Measurements from ENCODE around the gene GNA14.
A peak's percentile ranks its signal among the peaks of the same experiment; 100 is the strongest.
"Not testable (repeated sequence)": the region's sequence is repeated elsewhere in the genome, so short reads cannot be mapped to it uniquely, and the experiment has no call there.

The GNA14 gene

GRCh38 chr9:77489405-77490163 is 158.5 kb downstream of the GNA14 start:
- DNase-seq (ENCODE audit: low spot score): not testable (repeated sequence)

GRCh38 chr9:77488439-77489126 is 159.5 kb downstream of the GNA14 start:
- DNase-seq (ENCODE audit: low spot score): no peak

DNA sequence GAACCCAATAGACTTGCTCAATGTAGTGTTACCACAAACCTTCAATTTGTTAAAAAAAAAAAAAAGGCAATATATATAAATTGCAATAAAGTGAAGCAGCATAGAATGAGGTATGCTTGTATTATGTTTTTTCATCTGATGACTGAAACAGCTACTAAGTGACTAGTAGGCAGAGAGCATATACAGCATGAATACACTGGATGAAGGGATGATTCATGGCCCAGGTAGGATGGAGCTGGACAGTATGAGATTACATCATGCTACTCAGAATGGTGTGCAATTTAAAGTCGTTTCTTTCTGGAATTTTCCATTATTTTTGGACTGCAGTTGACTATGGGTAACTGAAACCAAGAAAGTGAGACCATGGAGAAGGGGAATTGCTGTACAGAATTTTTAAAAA is 161.2 kb downstream of the GNA14 start:
- DNase-seq (ENCODE audit: low spot score): no peak

DNA sequence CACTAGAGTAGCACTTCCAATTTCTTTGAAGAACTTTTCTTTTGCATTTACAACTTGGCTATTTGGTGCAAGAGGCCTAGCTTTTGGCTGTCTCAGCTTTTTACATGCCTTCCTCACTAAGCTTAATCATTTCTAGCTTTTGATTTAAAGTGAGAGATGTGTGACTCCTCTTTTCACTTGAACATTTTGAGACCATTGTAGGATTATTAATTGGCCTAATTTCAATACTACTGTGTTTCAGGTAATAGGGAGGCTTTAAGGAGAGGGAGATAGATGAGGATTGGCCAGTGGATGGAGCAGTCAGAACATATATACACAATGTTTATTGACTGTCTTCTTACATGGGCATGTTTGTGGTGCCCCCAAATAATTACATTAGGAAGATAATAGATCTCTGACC is 161.7 kb downstream of the GNA14 start:
- no peak for DNase-seq (ENCODE audit: low spot score)

- DNase-seq (ENCODE audit: low spot score): no peak
Measured at GRCh38 chr9:77475641-77476473, 172.3 kb downstream of the GNA14 start.

DNA sequence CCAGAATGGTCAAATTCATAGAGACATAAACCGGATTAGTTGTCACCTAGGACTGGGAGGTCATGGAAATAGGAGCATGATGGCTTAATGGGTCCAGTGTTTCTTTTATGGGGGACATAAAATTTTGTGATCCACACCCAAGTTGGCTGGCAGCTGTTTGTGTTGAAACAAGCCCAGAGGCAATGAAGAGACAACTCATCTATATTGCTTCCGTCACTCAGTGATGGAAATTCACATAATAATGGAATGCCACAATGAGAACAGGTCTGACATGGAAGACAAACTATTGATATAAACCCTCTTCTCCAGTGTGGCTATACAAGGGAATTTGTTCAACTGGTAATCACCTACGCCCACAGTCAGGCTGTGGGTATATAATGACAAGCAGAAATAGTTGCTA is 173.2 kb downstream of the GNA14 start:
- no peak for DNase-seq (ENCODE audit: low spot score)

DNA sequence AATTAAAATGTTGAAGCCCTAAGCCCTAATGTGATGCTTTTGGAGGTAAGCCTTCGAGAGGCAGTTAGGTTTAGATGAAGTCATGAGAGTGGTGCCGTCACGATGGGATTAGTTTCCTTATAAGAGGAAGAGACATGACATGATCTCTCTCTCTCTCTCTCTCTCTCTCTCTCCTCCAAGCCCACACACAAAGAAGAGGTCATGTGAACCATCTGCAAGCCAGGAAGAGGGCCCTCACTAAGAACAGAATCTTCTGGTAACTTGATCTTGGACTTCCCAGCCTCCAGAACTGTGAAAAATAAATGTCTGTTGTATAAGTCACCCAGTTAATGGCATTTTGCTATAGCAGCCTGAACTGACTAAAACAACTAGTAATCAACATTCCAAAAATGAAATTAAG is 175.5 kb downstream of the GNA14 start:
- DNase-seq (ENCODE audit: low spot score): no peak

DNA sequence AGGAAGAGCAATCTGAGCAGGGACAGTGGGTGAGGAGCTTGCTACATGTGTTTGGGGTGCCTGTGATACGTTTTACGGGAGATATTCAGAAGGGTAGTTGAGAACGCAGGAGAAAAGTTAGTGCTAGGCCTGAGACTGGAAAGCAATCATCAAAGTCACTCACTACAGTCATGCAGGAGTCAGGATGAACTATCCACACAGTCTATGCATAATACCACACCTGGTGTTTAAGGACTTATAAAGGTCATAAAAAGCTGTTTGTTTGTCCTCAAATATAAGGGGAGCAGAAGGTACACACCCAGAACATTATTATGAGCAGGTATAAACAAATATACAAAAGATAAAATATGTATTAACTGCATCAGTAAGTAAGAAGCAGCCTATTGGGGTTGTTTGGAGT is 176.6 kb downstream of the GNA14 start:
- no peak for DNase-seq (ENCODE audit: low spot score)

DNA sequence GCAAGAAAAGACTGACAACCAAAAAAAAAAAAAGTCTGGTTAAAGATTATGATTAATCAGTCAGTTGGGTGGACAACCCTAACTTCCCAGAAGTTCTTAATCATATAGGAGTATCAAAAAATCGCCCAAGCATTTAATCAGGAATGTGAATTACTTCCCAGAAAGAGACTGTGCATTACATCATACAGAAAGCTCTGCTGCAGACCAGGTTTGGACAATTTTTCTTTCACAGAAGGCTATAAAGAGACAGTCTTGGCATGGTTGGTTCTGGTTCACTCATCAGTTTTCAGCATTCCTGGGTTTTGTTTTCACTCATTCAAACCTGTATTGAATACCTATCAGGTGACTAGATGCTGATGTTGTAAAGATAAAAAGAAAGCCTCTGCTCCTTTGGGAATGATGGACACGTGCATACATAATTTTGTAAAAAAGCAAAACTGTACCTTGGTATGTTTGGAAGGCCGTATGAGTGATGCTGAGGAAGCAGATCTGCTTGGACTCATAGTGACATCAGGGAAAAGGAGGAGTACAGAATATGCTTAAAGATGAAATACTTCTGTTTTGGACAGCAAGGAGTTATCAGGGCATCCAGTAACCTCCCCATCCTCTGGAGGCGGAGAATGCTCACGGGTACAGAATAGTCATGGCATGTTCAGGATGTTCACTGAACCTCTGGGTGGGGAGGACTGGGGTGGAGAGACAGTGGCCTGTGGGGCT is 178.4 kb downstream of the GNA14 start:
- DNase-seq (ENCODE audit: low spot score): no peak

DNA sequence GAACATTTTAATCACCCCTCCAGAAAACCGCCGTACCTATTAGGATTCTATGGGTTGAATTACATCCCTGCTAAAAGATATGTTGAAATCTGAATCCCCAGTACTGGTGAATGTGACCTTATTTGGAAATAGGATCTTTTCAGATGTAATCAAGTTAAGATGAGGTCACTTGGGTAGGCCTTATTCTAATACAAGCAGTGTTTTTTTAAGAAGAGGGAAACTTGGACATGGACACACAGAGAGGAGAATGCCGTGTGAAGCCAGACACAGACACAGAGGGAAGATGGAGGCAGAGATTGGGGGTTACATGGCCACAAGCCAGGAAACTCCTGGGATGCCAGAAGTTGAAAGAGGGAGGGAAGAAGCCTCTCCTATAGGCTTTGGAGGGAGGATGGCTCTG is 183.5 kb downstream of the GNA14 start:
- no peak for DNase-seq (ENCODE audit: low spot score)

GRCh38 chr9:77463151-77463550 is 185.0 kb downstream of the GNA14 start:
- no peak for DNase-seq (ENCODE audit: low spot score)

DNA sequence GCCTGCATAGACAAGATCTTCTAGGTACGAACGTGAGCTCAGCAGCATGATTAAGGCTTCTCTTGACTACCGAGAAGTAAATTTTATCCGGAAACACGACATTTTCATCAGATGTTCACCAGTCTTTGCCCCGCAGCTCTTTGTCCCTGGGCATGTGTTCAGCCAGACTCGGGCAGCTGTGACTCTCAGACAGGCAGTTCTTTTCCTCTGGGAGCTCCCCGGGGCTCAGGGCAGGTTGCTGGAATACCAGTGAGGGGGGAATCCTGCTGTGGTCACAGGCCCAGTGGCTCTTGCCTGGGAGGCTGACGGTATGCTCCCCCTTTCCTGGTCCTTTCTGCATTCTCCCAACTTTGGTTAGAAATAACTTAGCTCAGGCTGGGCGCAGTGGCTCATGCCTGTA is 186.1 kb downstream of the GNA14 start:
- no peak for DNase-seq (ENCODE audit: low spot score)

DNA sequence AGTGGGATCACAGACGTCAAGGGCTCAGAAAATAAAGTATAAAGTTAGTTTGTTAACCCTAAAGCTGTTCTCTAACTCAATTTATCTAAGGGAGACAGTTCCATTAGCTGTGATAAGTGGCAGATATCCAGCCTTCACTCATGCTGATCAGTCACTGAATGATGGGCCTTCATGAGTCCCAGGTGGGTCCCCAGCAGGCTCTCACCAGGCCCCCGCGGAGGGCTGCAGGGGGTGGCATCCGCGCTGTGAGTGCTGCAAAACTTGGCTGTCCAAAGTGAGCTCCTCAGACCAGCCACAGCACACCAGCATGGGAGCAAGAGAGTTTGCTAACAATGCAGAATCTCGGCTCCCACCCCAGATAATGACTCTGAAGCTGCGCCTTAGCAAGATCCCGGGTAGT is 187.2 kb downstream of the GNA14 start:
- DNase-seq (ENCODE audit: low spot score): no peak

DNA sequence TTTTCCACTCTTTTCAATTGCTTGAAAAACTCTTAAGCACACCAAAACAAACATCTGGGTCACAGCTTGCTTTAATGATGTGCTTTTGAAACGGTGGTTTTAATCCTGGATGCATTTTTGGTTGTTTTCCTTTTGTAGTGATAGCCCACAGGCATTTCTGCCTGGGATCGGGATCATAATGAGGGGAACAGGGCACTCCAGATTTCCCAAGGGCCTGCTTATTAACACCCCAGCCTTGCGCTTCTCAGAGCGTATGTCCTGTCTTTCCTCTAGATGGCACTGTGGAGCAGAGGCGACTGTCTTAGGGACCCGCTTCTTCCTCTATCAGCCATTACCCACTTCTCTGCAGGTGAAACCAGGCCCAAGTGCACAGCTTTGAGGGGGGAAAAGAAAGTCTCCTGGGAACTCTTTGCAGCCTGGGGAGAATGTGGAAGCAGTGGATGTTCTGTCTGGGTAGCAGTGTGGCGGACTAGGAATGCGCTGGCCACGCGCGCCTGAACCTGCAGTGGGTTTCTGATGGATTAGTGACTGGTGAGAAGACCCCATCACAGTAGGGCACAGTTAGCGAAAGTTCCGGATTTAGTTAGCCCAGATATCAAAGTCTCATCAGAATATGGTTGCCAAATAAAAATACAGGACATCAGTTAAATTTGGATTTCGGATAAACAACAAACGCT is 190.1 kb downstream of the GNA14 start:
- peak; percentile 77 for DNase-seq (ENCODE audit: low spot score)

GRCh38 chr9:77456829-77457437 is 191.2 kb downstream of the GNA14 start:
- DNase-seq (ENCODE audit: low spot score): peak; percentile 74

DNA sequence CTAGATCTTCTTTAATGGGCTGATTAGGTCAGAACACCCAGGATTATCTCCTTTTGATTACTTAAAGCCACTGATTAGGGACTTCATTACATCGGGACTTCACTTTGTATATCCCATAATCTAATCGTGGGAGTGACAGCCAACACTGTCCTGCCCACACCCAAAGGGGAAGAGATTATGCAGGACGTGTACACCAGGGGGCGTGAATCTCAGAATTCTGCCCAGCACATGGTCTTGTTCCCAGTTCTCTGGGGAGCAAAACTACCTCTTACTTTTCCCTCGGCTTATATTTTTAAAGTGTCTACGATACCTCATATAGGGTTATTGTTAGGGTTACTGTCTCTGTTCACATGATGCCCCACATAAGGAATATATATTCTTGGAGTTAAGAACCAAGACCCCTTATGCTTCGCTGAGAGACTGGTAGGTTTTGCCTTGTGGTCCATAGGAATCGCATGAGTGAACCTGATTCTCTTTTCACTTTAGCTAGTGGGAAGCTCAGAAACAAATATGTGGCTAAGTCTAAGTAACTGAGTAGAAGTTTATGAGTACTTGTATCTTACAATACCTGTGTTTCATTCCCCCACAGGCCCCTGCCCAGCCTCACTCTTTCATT is 192.7 kb downstream of the GNA14 start:
- peak; percentile 59 for DNase-seq (ENCODE audit: low spot score)

DNA sequence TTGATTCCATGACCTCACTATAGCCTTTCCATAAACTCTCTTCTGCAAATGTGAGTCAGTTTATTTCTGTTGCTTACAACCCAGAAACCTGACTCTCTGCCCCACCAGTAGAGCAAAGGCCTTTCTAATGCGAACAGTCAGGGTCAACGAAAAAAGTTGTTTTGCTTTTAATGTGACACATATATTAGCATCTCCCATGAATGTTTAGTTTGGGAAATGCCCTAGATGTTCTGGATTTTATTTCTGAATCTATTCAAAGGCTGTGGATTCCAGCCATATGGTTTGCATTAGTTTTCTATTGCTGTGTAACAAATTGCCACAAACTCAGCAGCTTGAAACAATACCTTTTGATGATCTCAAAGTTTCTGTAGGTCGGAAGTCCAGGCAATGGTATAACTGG is 193.5 kb downstream of the GNA14 start:
- DNase-seq (ENCODE audit: low spot score): no peak

DNA sequence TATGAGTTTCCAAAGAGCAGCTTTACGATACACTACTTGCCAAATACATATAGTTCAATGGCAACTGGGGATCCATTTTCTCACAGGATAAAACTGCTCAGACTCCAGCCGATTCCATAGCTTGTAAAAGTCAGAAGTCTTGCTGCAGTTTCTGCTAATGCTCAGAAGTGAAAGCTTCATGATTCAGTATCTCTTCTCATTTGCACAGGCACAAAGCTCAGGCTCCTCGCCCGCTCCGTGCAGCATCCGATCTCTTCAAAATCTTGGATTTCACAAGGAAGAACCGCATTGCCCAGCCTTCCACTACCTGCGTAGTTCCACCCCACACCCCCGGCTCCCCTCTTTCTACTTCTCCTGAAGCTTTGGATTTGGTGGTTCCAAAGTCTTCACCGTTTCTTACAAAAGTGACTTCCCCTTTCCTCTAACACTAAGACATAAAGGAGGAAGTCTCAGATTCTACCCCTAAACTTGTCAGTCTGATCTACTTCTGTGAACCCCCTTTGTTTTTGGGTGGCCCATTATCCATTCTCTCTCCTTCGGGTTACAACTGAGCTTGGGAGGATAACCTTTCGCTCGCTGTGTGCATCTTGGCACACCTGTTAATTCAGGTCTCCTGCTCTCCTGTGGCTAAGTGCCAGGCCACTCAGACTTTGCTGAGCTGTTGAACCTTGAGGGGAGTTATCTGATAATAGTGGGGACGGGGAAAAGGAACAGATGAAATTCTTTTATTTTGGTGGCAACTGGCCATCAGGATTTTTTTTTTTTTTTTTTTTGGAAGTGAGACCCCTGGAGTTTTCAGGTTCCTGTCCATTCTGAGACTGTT is 194.1 kb downstream of the GNA14 start:
- DNase-seq (ENCODE audit: low spot score): no peak

GRCh38 chr9:77451507-77451906 is 196.6 kb downstream of the GNA14 start:
- no peak for DNase-seq (ENCODE audit: low spot score)

DNA sequence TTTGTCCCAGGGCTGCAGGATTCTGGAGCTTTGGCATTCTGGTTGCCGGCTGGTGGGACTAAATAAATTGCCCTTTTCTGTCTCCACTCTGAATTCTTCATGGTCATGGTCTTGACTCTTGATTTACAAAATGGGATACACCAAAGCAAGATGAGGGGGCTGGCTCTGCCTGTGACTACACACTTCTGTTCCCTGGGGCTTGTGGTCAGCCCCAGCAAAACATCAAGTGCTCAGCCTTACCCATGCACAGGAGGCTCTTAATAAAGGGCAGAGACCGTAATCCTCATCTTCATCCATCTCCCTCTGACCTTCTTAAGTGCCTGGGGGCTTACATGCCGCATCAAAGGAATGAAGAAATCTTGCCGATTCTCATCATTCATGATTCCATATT is 198.0 kb downstream of the GNA14 start:
- no peak for DNase-seq (ENCODE audit: low spot score)
